Fibroblast of skin of abdomen (primary cell): ENCODE measurements around the gene AREL1.

Experiments used
- DNase-seq: peaks from one replicate; pipeline ENCODE4 v3.0.0-alpha.2; 2013

The AREL1 gene

DNA sequence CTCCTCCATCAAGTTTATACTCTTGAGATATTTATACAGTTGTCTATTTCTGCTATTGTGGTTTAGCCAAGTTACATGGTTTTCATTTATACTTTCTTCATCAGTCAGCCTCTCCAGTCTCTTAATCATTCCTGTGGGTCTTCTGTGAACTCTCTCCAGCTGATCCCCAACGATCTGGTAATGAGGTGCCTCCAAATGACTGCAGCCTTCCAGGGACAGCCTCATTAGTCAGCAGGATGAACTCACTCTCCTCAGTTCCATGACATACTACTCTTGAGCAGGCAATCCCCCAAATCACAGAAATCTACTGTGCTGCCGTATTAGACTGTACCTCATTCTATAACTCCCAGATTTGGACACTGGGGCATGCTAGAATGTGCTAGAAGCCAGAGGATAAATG lies 15.3 kb downstream of the AREL1 start:
- peak; percentile 91 for DNase-seq

DNA sequence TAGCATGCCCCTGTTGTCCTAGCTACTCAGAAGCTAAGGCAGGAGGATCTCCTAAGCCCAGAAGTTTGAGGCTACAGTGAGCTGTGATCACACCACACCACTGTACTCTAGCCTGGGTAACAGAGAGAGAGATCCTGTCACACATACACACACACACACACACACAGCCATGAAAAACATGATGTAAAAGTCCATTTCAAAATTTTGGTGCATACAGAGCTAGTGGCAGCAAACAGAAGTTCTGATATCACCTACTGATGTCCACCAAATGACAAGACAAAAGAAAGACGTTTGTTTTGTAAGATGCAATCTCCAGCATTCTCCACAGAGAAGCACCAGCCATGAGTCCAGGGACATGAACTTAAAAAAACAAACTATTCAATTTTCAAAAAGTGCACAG lies 15.9 kb downstream of the AREL1 start:
- DNase-seq = no peak

GRCh38 chr14:74695406-74695805 lies 17.5 kb downstream of the AREL1 start:
- no peak for DNase-seq

- DNase-seq = no peak
These were observed 19.7 kb downstream of the AREL1 start for GRCh38 chr14:74693191-74693590.

- DNase-seq = no peak
These were observed 21.4 kb downstream of the AREL1 start for GRCh38 chr14:74691456-74691855.

DNA sequence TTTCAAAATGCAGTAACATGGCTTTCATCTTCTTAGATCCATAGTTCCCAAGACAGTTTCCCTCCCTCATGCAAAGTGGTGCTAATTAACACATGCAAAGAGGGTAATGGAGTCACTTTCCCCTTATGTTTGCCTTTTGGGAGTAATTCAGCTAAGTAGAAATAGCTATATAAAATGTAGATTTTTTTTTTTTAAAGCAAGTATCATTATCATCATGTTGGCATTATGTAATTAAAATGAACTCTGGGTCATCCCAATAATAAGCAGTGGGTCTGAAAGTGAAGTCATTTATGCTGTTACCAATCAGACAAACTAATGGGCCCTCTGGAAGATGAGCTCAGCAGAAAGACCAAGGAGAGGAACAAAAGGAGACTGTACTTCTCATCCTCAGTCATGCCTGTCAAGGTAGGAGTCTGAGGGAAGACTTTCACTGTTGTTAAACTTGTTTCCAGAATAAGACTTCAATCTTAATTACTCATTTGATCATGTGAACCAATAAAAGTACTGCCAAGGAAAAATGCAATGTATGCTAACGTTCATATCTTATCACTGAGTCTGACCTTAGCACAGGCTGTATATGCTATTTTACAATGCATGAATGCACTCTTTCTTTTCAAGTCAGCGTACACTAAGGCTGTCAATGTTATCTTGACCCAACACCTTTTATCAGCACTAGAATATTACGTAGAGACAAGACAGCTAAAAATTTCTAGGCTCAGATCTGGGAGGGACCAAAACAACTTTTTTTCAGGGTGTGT lies 26.8 kb downstream of the AREL1 start:
- DNase-seq = no peak

DNA sequence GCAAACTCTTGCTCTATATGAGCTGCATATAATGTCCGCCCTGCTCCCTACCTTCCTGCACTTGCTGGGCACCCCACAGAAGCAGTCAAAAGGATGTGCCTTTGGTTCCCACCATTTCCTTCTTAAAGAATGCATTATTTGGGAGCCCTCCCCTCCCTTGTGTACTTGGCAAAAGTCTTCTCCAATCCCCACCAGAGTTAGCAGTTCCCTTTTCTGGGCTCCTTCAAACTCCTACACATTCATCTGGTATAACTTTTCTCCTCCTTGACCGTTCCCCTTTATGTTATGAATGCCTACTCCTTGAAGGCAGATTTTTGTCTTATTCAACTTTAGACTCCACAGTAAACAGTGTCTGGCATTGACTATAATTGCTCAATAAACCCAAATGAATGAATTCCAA lies 27.8 kb downstream of the AREL1 start:
- no peak for DNase-seq

DNA sequence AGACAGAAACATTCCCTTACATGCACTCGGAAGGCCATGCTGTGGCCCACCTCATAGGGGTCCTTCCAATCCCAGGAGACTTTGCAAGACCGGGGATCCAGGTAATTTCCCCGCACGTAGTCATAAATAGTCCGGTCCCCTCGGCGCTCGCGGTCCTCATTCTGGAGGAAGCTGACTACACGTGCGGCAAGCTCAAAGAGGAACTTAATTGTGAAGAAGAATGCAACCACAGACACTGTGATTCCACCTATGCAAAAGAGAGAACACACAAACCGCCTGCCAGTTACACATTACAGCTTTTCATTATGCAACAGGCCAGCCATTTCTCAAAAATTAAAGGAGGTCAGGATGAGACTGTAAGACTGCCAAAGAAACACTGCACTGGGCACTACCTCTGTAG lies 28.4 kb downstream of the AREL1 start:
- DNase-seq = no peak

DNA sequence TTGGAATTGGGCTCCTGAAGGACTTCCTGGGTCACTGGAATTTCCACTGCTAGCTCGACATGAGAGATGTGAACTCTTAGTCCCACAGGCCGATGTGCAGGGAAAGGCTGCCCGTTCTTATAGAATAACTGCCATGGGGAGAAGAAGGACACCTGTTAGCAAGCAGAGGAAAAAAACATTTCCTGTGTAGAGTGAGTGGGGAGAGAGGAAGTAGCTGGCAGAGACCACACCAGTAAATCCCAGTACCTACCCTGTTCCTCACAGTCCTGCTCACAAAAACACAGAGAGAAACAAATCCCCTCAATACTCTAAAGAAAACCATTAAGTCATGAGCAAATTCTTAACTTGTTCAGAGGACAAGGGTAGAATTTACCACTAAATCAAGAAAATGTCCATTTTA lies 29.5 kb downstream of the AREL1 start:
- DNase-seq = no peak

DNA sequence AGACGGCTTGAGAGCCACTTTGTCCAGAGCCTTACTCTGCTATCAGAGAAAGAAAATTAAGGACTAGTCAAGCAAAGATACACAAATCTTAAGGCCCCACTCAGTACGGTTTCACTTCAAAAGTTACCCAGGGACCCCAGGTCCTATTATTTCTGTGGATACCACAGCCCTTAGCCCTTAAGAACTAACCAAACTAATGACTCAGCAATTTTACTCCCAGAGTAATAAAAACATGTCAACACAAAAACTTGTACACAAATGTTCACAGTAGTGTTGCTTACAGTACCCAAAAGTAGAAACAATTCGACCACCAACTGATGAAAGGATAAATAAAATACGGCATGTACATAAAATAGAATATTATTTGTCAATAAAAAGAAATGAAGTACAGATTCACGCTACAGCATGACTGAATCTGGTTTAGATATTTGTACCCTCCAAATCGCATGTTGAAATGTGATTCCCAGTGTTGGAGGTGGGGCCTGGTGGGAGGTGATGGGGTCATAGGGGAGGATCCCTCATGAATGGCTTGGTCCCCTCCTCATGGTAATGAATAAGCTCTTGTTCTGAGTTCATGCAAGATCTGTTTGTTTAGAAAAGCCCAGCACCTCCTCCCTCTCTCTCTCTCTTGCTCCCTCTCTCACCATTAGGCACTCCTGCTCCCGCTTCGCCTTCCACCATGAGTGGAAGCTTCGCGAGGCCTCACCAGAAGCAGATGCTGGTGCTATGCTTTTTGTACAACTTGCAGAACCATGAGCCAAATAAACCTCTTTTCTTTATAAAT lies 30.5 kb downstream of the AREL1 start:
- DNase-seq = no peak

- DNase-seq = no peak
These were observed 37.7 kb downstream of the AREL1 start for GRCh38 chr14:74675219-74675618.

DNA sequence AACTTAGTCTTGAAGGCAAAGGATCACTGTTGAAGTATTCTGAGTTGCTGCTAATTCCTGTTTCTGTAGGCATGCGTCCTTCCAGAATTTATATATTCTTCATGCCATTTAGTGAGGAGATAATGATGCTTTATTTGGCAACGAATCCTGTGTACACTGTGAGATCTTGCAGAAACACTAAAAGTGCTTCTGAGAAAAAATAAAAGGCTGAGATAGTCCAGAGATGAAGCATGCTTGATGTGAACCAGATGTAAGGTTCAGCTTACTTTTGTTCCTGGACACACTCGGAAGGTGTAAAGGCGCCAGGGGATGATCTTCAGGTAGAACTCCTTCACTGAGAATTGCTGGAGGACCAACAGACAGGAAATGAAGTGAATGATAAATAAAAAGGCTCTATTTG lies 39.1 kb downstream of the AREL1 start:
- no peak for DNase-seq

DNA sequence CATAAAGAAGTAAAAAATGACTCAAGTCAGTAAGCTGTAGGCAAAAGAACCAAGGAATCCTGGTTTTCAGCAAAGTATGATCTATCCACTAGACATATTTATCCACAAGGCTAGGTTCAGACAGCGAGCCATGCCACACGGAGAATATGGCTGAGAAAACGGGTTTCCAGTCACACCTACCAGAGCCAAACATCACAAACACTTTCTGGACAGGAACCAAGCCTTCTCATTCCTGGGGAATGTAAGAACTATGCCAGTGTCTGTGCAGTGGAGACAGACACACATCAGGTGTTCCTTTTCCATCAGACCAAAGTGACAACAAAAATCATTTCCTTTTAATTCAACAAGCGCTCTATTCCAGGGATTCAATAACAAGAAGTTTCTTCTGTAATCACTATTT lies 41.1 kb downstream of the AREL1 start:
- DNase-seq = peak; percentile 69

DNA sequence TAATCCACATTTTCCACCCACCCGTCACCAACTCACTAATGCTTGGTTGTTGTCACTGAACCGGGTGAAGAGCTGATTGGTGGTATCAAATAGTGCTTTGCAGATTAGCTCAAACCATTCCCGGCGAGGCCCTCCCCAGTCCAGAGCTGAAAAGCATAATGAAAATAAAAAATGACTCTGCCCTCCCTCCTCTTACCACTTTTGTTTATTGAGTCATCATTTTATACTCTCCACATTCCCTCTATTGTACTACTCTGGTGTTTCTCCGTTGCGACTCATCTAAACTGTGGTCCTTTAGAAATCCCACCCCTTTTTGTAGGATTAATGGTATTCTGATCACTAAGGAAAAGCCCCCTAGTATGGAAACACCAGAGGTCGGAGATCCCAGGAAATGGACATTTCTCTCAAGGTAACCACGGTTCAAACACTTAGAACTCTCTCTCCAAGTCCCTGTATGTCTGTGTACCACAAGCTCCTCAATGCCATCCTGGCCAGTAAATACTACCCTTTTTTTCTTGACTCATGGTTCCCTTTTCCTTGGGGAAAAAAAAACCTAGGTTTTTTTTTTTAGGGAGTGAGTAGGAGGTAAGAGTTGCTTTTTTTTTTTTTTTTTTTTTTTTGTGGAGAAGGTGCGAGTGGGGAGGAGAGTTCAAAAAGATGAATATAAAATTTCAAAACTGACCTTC lies 42.0 kb downstream of the AREL1 start:
- DNase-seq = peak; percentile 65

GRCh38 chr14:74669846-74670245 lies 43.0 kb downstream of the AREL1 start:
- no peak for DNase-seq

- no peak for DNase-seq
These were observed 43.6 kb downstream of the AREL1 start for GRCh38 chr14:74669256-74669655.

GRCh38 chr14:74667758-74668157 lies 45.1 kb downstream of the AREL1 start:
- DNase-seq = peak; percentile 24

DNA sequence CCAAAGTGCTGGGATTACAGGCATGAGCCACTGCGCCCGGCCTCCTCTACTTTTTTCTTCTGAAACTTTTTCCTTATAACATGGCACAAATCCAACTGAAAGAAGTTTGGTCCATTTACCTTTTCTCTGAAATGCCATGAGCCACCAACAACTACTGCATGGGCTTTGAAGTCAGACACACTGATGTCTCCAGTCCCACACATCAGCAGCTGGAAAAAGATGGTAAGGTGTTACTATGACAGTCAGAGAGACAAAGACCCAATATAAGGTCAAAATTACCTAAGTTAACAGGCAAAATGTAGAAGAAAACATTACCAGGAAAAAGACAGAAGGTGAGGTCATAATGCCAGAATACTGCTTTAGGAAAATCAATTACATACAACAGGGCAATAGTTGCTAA lies 48.2 kb downstream of the AREL1 start:
- no peak for DNase-seq

DNA sequence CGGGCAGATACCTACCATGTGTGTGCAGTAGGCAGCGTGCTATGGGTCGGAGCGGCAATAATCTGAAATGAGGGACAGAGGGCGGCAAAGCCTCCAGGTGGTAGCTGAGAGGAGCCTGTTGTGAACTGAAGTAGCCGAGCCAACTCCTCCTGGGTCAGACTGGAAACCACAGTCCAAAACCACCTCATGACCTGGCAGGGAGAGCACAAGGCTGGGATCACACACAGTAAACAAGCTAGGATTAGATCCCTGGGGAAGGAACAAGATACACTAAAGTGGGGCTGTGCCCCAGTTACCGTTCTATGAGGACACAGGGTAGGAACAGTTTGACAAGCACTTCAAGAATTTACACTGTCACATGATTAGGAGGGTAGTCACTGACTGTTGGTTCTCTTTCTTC lies 49.0 kb downstream of the AREL1 start:
- no peak for DNase-seq

- no peak for DNase-seq
These were observed 51.0 kb downstream of the AREL1 start for GRCh38 chr14:74661726-74662450.

DNA sequence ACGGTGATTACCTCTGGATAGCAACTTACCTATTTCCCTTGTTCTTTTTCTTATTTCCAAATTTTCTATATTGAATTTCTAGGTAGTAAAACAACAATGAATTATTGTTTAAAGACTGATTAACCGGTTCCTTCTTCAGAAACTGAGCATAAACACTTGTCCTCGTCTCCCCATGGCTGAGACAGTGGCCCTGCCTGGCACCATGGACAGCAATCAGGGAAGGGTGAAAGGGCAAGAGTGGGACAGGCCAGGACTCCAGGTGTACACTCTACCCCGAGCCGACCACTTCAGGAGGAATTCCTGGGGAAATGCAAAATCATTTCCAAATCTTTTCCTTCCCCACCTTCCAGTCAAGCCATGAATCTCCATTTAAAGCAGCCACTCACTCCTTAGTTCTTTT lies 52.0 kb downstream of the AREL1 start:
- DNase-seq = no peak

- no peak for DNase-seq
These were observed 52.7 kb downstream of the AREL1 start for GRCh38 chr14:74660167-74660566.

DNA sequence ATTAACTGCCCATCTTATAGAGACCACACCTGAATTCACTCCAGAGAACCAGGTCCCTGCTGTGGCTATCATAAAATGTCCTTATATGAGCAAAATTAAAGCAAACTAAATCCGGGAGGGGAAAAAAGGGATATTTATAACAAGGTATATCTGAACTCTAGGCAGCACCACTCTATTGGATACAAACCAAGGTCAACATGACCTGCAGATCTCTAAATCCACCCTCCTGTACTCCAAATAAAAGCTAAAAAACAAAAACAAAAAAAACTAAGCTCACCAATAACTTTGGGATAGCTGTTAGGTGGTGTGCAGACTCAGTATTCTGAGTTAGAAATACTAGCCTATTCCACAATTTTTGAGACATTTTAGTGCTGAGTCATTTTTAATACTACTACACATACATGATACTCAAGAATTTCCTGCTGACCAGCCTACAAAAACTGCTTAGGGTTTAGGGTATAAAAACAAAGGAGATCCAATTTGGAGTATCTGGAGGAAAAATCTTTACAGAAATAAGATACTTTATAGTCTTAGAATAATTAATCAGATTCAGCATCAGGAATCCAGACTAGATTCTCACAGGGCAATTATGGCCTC lies 54.2 kb downstream of the AREL1 start:
- peak; percentile 79 for DNase-seq
